IPS DF 19.7 (cell line): Measurements from ENCODE around the gene ZNF330.

ENCODE experiments used
- DNase-seq: peaks from one replicate; pipeline ENCODE4 v3.0.0-alpha.2; 2013; ENCODE audit warnings: low read depth, low spot score

Gene ZNF330

GRCh38 chr4:141233673-141234072 lies 13.0 kb downstream of the ZNF330 start:
- no peak for DNase-seq

GRCh38 chr4:141238186-141238585 lies 17.5 kb downstream of the ZNF330 start:
- DNase-seq: no peak

- no peak for DNase-seq
Observed at GRCh38 chr4:141240259-141240658, 19.6 kb downstream of the ZNF330 start.

GRCh38 chr4:141240671-141241070 lies 20.0 kb downstream of the ZNF330 start:
- no peak for DNase-seq

- DNase-seq: no peak
Observed at GRCh38 chr4:141241986-141242385, 21.3 kb downstream of the ZNF330 start.

GRCh38 chr4:141244419-141244818 lies 23.7 kb downstream of the ZNF330 start:
- DNase-seq: no peak

- DNase-seq: no peak
Observed at GRCh38 chr4:141246243-141246642, 25.5 kb downstream of the ZNF330 start.

GRCh38 chr4:141246683-141247429 lies 26.2 kb downstream of the ZNF330 start:
- DNase-seq: no peak

GRCh38 chr4:141247430-141247780 lies 26.7 kb downstream of the ZNF330 start:
- no peak for DNase-seq

GRCh38 chr4:141248029-141248428 lies 27.3 kb downstream of the ZNF330 start:
- DNase-seq: no peak

GRCh38 chr4:141248486-141248885 lies 27.8 kb downstream of the ZNF330 start:
- no peak for DNase-seq

GRCh38 chr4:141254326-141254725 lies 33.6 kb downstream of the ZNF330 start:
- no peak for DNase-seq

GRCh38 chr4:141255016-141255415 lies 34.3 kb downstream of the ZNF330 start:
- DNase-seq: no peak

- DNase-seq: no peak
Observed at GRCh38 chr4:141258558-141258957, 37.9 kb downstream of the ZNF330 start.

- no peak for DNase-seq
Observed at GRCh38 chr4:141275834-141276233, 55.1 kb downstream of the ZNF330 start.

- DNase-seq: no peak
Observed at GRCh38 chr4:141283152-141283551, 62.5 kb downstream of the ZNF330 start.

- DNase-seq: no peak
Observed at GRCh38 chr4:141283563-141283962, 62.9 kb downstream of the ZNF330 start.
